Measurements from ENCODE around the gene TLK1.
"Not testable (repeated sequence)": the region's sequence is repeated elsewhere in the genome, so short reads cannot be mapped to it uniquely, and the experiment has no call there.

The TLK1 gene

DNA sequence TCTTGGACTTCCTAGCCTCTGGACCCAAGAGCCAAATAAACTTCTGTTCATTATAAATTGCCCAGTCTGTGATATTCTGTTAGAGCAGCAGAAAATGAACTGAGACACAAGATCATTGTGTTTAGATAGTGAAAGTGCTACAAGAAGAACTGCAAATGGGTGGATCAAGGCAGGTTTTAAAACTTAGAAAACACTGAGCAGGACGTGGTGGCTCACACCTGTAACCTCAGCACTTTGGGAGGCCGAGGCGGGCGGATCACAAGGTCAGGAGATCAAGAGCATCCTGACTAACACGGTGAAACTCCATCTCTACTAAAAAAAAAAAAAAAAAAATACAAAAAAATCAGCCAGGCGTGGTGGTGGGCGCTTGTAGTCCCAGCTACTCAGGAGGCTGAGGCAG is 84.3 kb downstream of the TLK1 start:
- DNase-seq, result not testable (repeated sequence)

DNA sequence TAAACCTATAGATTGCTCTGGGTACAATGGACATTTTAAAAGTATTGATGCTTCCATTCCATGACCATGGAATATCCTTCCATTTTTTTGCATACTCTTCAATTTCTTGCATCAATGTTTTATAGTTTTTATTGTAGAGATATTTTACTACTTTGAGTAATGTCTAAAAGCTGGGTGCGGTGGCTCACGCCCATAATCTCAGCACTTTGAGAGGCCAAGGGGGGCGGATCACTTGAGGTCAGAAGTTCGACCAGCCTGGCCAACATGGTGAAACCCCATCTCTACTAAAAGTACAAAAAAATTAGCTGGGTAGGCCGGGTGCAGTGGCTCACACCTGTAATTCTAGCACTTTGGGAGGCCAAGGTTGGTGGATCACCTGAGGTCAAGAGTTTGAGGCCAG is 88.5 kb downstream of the TLK1 start:
- no peak for DNase-seq

DNA sequence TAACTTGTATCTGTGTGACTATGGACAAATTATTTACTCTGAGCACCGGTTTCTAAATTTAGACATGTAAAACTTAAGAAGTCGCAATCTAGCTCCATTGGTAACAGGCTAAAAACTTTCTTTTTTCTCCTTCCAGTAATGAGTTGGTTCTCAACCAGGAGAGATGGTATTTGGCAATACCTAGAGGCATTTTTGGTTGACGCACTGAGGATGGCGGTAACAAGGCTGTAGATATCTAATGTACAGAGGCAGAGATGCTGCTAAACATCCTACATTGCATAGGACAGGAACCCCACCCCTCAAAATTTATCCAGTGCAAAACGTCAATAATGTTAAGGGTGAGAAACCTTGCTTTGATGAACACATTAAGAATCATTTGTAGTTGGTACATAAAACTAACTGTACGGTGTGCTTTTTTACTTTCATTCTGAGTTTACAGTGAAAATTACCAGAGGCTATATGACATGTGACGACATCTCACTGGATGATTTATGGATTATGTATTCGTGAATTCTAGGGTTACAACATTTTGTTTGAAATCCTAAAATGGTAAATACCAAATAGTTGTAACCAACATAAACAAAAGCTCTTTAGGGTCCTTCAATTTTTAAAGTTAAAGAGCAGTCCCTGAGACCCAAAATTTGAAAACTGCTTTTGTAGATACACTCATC is 91.3 kb downstream of the TLK1 start:
- no peak for DNase-seq

DNA sequence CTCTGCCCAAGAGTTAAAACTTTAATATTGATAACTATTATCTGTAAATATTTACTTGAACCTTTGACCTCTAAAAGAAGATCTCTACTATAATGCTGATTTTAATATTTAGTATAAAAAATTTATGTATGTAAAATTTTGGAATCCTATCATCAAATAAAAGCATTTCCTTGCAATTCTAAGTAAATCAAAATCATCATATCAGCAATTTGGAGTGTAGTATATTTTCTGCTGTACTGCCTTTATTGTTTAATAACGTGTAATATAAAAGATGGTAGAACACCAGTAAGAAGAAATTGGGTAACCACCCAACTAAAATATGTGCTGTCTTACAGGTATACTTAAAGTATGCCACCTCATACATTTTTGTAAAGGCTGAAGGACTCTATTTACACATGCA is 94.6 kb downstream of the TLK1 start:
- no peak for DNase-seq

DNA sequence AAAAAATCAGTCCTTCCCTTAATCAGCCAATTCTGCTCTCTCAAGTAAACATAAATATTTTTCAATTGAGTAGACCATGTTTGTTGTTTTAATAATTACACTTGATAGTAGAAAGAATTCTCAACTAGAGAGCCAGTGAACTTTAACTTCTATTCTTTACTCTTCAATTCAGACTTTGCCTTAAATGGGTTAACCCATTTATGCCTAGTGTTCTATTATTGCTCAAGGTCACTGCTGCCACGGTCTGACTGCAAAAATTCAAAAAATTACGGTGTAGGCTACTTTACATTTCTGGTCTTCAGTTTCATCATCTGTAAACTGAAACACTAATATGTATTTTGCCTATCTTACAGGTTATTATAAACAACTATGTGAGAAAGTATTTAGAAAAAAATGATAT is 103.1 kb downstream of the TLK1 start:
- DNase-seq, result no peak

DNA sequence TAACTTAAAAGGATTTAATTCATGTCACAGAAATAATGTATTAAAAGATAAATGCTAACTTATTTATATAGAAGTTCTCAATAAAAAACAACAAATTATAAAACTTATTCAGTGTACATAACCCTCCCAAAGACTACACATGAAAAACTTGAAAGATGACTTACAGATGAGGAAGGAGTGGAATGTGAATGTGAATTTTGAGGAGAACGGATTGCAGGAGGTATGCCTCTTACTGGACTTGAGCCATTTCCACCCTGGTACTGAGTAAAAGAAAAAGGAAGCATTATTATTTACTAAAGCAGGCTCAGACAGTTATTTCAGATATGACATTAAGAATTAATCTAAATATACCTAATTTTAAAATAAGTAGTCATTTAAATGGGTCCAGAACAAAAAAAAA is 104.4 kb downstream of the TLK1 start:
- no peak for DNase-seq

DNA sequence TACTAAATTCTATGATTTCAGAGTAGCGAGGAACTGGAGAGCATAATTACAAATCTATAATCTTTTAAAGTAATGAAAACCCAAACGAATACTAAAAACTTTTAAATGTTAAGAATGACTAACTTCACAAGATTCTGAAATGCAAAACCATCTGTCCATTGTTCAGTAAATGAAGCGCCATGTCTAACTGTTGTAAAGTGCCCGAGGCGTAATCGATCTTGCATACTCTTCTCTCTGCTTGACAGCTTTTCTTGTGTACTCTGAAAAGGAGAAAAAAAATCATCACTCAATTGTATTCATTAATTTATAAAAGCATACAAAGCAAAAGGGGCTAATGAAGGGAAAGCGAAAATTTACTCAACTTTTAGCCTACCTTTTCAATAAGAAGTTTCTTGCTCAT is 111.0 kb downstream of the TLK1 start:
- no peak for DNase-seq

DNA sequence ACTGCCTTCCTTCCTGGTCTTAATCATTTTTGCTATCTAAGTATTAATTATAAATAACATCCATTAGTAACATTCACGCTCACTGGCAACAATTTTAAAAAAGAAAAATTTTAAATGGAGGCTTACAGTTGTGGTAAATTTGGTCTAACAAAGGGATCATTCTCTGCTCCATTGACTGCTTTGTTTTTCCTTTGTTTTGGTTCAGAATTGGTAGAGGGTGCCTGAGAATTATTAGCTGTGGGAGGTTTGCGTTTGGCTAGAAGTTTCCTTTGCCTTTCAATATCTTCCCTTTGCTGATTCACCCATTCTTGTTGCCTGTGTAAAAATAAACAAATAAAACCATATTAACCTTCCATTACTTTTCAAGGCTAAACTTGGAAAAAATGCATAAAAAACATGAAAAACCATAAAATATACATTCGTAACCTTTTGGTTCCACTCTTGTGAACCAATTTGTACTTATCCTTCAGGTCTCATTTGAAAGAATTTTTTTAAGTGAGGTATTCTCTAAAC is 114.6 kb downstream of the TLK1 start:
- DNase-seq, result no peak

DNA sequence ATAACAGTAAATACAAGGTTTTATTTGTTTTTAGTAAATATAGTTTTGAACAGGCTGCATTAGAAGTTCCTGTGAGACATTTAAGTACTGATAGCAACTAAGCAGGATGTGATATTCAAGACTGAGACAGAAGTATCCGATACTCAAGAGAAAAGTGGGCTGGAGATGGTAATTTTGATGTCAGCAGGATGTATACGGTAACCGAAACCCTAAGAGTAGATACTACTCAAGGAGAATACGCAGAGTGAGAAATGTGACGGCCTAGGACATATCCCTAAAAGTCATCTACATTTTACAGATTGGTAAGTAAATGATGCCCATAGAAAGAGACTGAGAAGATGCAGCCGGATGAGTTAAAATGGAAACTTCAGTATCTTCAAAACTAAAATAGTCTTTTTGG is 116.3 kb downstream of the TLK1 start:
- no peak for DNase-seq

DNA sequence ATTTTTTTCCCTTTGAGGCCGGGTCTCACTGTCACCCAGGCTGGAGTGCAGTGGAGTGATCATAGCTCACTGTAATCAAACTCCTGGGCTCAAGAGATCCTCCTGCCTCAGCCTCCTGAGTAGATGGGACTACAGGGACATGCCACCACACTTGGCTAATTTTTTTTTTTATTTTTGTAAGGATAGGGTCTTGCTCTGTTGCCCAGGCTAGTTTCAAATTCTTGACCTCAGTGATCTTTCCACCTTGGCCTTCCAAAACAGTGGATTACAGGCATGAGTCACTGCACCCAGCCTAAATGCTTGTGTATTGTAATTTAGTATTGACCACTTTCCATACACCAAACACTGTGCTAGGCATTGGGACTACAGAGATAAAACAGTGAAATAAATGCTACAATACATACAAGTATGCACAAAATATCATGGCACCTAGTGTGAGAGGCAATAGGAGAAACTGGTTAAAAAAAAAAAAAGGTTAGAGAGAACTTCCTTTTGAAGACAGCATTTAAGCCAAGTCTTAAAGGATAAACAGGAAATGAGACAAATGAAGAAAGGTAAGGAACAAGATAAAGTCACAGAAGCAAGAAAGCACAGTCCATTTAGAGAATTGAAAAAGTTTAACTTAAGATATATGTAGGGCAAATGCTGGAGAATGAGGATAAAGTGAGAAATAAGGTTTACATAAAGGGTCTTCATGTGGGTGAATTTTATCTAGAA is 118.3 kb downstream of the TLK1 start:
- no peak for DNase-seq

DNA sequence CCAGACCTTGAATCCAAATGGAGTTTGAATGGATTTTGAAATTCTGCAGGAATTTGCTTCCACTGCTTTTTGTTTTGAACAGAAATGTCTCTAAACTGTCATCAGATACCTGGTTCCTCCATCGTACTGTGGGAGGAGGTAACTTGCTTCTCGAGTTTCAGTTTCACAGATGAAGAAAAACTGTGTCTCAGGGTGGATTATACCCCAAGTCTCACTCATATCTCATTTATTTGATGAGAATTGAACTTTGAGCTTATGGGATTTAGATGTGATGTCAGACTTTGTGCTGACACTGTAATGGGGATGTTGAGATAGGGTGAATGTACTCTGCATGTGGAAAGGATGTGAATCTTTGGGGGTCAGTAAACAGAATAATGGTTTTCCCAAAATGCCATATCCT is 124.2 kb downstream of the TLK1 start:
- DNase-seq, result no peak

DNA sequence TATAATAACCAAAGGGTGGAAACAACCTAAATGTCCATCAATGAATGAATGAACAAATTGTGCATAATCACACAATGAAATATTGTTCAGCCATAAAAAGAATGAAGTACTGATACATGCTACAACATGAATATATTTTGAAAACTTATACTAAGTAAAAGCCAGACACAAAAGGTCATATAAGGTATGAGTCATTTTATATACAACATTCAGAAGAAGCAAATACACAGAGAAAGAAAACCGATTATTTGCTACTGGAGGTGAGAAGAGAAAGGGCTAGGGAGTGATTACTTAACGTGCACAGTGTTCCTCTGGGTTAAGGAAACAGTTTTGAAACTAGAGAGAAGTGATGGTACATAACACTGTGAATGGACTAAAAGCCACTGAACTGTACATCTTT is 126.4 kb downstream of the TLK1 start:
- no peak for DNase-seq

DNA sequence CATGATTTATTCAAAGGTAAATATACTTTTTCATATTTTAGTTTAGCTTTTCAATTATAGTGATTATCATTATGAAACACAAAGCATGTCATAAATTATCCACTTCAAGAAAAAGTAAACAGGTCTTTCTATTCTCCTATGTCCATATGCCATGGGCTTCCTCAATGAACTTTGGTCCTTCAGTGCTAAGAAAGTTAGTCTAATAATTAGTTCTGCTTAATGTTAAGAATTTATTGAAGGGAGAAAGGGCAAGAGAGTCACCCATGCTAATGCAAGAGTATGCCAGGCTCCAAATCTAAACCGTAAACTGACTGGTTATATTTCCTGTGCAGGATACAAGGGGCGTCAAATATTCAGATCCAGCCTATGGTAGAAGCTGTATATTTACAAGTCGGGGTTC is 135.5 kb downstream of the TLK1 start:
- no peak for DNase-seq

DNA sequence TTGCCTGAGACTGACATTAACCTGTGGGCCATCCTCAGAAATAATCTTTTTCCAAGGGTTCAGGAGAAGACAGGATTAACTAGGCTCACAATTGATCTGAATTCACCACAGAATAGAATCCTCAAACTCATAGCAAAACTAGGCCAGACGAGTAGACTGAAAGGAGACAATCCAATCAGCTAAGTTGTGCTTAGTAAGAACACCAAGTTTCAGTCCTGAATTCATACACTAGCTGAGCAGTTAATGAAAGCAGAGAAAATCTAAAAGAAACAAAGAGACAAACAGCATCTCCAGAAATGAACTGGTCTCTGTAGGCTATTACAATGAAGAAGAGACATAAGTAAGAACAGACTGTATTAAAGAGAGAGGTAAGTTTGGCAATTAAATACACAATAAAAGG is 142.2 kb downstream of the TLK1 start:
- no peak for DNase-seq

DNA sequence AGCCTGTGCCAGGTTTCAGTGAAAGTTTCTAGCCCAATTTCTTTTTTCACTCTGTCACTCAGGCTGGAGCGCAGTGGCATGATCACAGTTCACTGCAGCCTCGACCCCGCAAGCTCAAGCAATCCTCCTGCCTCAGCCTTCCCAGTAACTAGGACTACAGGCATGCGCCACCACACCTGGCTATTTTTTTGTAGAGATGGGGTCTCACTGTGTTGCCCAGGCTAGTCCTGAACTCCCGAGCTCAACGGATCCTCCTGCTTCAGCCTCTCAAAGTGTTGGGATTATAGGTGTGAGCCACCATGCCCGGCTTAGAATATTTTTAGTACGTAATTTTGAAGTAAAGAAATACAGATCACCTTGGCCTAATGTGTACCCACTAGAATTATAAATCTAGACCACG is 144.6 kb downstream of the TLK1 start:
- no peak for DNase-seq

DNA sequence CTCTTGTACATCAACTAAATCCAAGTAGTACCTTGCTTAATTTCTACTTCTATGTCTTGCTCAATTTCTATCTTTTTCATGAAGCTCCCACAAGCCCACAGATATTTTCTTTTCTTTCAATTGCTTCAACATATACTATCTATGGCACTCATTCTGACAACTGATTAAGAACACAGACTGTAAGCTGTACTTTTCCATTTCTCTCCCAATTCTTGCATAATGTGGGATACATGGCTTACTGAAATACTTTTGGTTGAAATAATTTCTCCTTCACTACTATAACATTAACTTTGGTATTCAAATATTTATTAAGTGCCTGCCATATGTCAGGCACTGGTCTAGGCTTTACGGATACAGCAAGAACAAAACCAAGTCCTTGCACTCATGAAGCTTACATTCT is 146.8 kb downstream of the TLK1 start:
- no peak for DNase-seq

DNA sequence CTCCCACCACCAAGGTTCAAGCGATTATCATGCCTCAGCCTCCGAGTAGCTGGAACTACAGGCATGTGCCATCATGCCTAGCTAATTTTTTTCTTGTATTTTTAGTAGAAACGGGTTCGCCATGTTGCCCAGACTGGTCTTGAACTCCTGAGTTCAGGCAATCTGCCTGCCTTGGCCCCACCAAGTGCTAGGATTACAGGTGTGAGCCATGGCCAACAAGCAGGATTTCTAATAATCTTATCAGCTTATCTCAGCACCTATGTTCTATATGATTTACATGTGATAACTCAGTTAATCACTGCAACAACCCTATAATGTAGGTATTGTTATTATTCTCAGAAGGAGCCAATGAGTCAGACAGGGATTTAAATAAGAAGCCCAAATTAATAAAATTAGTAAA is 151.3 kb downstream of the TLK1 start:
- DNase-seq, result no peak

DNA sequence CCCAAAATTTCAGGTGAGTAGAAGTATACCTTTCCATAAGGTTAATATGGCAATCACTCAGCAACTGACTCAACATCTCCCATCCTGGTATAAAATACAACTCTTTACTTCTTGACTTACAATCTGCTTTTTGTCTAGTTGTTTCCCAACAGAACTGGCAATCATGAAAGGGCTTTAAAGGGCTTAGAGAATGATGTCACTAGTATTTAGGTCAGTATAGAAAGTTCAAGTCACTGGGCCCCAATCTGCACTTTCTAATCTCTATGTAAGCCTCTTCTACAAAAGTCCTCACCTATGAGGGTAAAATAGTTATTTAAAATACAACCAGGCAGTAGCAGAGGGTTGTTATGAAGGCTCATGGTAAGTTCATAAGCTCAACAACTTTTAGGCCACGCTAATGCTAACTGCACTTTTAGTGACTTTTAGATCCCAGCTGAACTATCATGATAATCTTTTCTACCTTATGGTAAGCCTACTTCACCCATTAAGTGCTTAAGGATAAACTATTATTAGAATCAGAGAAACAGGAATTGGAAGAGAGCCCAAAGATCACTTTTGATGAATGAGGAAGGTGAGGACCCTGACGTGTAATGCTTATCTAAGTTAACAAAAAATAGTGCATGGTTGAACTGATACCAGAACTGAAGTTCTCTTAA is 152.0 kb downstream of the TLK1 start:
- no peak for DNase-seq

DNA sequence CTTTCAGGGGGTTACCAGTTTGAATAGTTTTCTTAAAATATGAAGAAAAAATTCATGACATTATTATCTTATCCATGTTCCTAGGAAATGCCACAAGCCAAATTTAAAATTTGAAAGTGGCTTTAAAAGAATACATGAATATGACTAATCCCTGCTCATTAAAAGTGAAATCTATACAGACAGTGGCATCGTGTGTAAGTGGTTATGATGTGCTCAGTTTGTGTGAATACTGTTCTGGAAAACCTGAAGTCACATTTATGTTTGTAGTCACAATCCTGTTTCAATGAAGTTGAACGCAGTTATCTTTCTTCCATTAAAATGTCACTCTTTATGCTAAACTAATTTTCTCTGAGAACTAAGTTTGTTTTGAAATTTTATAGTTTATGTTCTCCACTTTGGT is 155.9 kb downstream of the TLK1 start:
- DNase-seq, result no peak

DNA sequence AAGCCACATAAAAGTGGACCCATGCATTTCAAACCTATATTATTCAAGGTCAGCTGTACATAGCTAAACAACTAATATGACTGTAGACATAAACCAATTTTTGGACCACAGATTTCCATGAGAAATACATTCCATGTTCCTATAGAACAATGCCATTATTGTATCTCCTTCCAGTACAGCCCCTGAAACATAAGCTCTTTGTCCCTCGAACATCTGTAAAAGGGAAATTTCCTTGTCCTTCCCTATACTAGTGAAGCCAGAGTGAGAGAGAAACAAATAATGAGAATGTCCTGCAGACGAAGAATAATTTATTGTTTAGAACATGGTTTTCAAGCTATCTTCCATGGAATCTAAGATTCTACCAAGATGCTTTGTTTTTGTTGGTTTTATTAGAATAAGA is 156.3 kb downstream of the TLK1 start:
- DNase-seq, result no peak

DNA sequence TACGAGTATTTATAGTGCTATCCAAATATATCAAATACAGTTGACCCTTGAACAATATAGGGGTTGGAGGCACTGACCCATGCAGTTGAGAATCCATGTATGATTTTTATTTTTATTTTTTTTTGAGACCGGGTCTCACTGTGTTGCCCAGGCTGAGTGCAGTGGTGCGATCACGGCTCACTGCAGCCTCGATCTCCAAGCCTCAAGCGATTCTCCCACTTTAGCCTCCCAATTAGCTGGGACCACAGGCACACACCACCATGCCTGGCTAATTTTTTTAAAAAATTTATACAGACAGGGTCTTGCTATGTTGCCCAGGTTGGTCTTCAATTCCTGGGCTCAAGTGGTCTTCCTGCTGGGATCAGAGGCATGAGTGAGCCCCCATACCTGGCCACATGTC is 161.0 kb downstream of the TLK1 start:
- no peak for DNase-seq

DNA sequence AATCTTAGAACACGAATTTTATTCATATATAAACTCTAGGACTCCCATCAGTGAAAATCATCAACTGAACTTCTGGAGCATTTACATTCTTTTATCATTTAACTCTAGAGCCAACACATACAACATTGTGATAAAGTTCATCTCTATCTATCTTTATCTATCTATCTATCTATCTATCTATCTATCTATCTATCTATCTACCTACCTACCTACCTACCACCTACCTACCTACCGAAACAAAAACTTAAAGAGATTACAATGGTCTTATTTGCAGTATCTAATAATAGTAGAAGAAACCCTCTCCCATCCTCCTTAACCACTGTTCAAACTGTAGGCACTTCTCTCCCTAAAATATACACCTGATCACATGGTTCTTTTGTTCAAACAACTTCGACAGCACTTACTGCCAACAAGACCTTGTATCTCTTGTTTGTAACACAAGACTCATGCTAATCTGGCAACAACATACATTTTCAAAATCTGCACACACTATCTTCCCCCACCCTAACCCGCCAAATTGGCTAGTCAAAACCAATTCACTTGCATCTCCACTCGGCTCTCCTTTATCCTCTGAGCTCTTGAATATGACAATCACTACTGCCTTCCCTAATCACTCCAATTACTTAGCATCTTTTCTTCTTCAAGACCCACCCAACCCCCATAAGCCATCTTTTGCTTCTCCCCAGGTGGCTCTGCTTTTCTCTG is 162.6 kb downstream of the TLK1 start:
- DNase-seq, result no peak

DNA sequence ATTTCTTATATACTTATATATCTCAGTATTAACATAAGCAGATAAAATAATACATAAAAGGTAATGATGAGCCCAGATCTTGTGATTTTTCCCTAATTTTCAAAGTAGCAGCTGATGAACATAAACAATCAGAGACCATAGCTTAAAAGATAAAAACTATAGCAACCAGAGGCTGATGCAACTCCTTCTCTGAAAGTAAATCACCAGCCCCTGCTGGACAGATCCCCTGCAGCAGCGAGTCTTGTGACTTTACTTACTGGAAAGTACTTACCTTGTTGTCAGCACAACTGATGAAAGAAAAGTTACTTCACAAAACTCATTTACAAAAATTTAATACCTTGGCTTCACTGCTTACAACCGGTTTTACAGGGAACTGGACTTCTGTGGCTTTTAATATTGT is 164.4 kb downstream of the TLK1 start:
- no peak for DNase-seq

Data from Kasumi-1 (cell line).